ENCODE measurements around the gene LTBP1. TPM values are rescaled to one million over a fixed set of nuclear protein-coding genes. Genes with fewer than 3 reads are reported as not detected.

Gene LTBP1
- total and polyA plus RNA-seq, 11 donors: 23.5 to 150 (median 102) TPM

DNA sequence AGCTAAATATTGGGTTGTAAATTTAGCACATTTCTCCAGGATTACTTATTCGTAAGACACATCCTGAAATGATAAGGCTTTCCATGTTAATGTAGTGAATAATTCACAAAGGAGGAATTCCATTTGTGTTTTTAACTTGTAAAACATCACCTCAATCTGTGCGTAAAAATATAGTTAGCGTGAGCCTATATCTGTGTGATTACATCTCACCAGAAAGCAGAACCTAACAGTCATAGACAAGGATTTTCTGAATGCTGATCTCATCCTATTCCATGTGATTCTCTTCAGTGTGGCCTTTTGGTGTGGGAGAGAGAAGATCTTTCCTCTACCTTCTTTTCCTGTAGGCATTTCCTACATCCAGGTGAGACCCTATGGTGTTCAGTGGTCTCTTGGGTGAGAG lies 266.5 kb downstream of the LTBP1 start:
- ATAC-seq (no peak), DNase-seq (no peak)
- no peak overlapping the region for H3K4me3 ChIP-seq
- intact Hi-C loops (cut with DNase I): loop anchor here in 1 of 10 donors (5.0 kb wide), 1 partner anchor 76 kb away; no protein-coding TSS in a partner anchor
- H3K36me3 ChIP-seq: peaks cover 0 to 2% (median 0%) of the 10 kb centered on the region in 9 donors
- H3K9me3 ChIP-seq: no peaks in the 10 kb centered on the region
- no peaks in the 10 kb centered on the region for H3K27me3 ChIP-seq
- H3K4me1 ChIP-seq: peaks cover 5 to 72% (median 47%) of the 10 kb centered on the region in 12 donors
- peak overlapping the region in 1 of 12 donors; percentile 58 for H3K27ac ChIP-seq
- 92 to 98% (median 95%) methylated on average over 3 of the region's 3 CpGs for WGBS, 4 donors
- no peak for TF ChIP-seq POLR2A (IDR thresholded peaks at IDR 0.05)

DNA sequence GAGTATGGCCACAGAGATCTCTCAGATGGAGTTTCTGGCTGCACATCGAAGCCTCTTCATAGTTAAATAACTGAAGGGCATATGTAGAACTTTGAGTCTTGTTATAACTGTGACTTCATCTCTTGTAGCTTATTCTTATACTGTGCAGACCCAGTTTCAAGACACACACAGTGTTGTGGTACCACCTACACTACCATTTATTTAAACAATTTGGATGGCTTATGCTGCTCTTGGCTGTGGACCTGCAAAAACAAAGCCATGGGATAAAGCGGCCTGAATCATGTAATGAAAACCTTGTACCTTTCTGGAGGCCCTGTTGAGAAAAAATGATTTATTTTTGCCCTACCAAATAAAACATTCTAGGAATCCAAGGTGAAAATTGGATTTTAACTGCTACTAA lies 266.9 kb downstream of the LTBP1 start:
- H3K4me1 ChIP-seq: peaks cover 5 to 72% (median 47%) of the 10 kb centered on the region in 12 donors
- peak overlapping the region in 5 of 12 donors; percentile 3 to 75 (median 39) for H3K27ac ChIP-seq
- peaks cover 0 to 6% (median 0%) of the 10 kb centered on the region in 9 donors for H3K36me3 ChIP-seq
- no peaks in the 10 kb centered on the region for H3K9me3 ChIP-seq
- 91 to 96% (median 92%) methylated on average over 2 of the region's 2 CpGs for WGBS, 4 donors
- no peak overlapping the region for H3K4me3 ChIP-seq
- H3K27me3 ChIP-seq: no peaks in the 10 kb centered on the region
- DNase-seq (no peak), ATAC-seq (no peak)
- TF ChIP-seq POLR2A (IDR thresholded peaks at IDR 0.05): no peak
- TF ChIP-seq, protein P1, sequence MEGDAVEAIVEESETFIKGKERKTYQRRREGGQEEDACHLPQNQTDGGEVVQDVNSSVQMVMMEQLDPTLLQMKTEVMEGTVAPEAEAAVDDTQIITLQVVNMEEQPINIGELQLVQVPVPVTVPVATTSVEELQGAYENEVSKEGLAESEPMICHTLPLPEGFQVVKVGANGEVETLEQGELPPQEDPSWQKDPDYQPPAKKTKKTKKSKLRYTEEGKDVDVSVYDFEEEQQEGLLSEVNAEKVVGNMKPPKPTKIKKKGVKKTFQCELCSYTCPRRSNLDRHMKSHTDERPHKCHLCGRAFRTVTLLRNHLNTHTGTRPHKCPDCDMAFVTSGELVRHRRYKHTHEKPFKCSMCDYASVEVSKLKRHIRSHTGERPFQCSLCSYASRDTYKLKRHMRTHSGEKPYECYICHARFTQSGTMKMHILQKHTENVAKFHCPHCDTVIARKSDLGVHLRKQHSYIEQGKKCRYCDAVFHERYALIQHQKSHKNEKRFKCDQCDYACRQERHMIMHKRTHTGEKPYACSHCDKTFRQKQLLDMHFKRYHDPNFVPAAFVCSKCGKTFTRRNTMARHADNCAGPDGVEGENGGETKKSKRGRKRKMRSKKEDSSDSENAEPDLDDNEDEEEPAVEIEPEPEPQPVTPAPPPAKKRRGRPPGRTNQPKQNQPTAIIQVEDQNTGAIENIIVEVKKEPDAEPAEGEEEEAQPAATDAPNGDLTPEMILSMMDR (IDR thresholded peaks at IDR 0.05): no peak
- intact Hi-C loops (cut with DNase I): loop anchor here in 1 of 10 donors (5.0 kb wide), 1 partner anchor 76 kb away; no protein-coding TSS in a partner anchor

DNA sequence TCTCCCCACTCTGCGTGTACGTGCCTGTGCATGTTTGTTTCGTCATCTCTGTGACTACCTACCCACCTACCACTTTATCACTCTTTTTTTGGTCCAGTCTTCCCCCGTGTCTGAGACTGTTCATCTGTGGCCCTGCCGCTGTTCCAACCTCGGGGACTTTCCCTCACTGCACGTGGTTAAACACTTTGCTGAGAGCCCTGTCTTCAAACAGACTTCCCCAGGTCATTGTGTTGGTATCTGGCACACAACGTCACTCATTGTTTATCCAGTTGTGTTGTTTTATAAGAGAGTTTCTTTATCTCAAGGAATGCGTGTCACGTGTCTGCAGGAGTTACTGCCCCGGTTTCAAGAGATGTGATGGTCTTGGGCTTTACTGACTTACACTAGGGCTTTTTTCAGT lies 267.7 kb downstream of the LTBP1 start:
- DNase-seq: peak in 3 of 5 donors; percentile 28 to 43 (median 32)
- Histone ChIP-seq H3K9me3 (no peaks in the 10 kb centered on the region), H3K27me3 (no peaks in the 10 kb centered on the region), H3K4me1 (peaks cover 5 to 70% (median 47%) of the 10 kb centered on the region in 12 donors), H3K27ac (peak overlapping the region in 8 of 12 donors; percentile 3 to 75 (median 44)), H3K4me3 (no peak overlapping the region), H3K36me3 (peaks cover 0 to 10% (median 0%) of the 10 kb centered on the region in 9 donors)
- TF ChIP-seq POLR2A (IDR thresholded peaks at IDR 0.05): no peak
- TF ChIP-seq, protein P1 (IDR thresholded peaks at IDR 0.05): no peak
- 25 to 37% (median 29%) methylated on average over 11 of the region's 11 CpGs for WGBS, 4 donors
- intact Hi-C loops (cut with DNase I): loop anchor here in 1 of 10 donors (5.0 kb wide), 1 partner anchor 77 kb away; no protein-coding TSS in a partner anchor
- peak in 3 of 4 donors; percentile 26 to 78 (median 27) for ATAC-seq

DNA sequence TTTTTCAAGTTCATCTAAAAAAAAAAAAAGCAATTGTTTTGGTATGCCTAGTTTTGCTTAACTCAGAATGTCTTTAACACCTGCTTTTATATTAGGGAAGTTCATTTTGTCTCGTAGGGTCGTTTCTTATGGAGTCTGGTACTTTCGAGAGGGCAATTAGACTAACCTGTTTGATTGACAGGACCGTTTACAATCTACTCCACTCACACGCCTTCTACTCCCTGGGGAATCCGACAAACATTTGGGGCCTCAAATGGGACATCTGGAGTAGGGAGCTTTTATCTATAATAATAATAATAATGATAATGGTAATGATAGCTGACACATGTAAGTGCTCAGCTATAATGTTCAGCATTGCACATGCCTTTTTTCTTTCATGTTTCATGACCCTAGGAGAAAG lies 268.1 kb downstream of the LTBP1 start:
- DNase-seq: no peak
- H3K36me3 ChIP-seq: peaks cover 0 to 10% (median 0%) of the 10 kb centered on the region in 9 donors
- no peaks in the 10 kb centered on the region for H3K27me3 ChIP-seq
- 32 to 62% (median 37%) methylated on average over 6 of the region's 6 CpGs for WGBS, 4 donors
- intact Hi-C loops (cut with DNase I): loop anchor here in 1 of 10 donors (5.0 kb wide), 1 partner anchor 78 kb away; no protein-coding TSS in a partner anchor
- no peak for ATAC-seq
- H3K4me1 ChIP-seq: peaks cover 5 to 70% (median 47%) of the 10 kb centered on the region in 12 donors
- no peak for TF ChIP-seq POLR2A (IDR thresholded peaks at IDR 0.05)
- TF ChIP-seq, protein P1 (IDR thresholded peaks at IDR 0.05): no peak
- peak overlapping the region in 9 of 12 donors; percentile 3 to 75 (median 41) for H3K27ac ChIP-seq
- H3K4me3 ChIP-seq: no peak overlapping the region
- H3K9me3 ChIP-seq: no peaks in the 10 kb centered on the region
